Esophagus squamous epithelium (tissue), 5 donors: Measurements from ENCODE around the gene SRSF5. TPM values are rescaled to one million over a fixed set of nuclear protein-coding genes. Genes with fewer than 3 reads are reported as not detected.

Experiments
- DNase-seq: peaks from one replicate; lab custom pipeline; 2025; lab: John Stamatoyannopoulos, UW
- H3K27ac ChIP-seq, 4 donors: fragments of 200-600 bp; sonication (generic); one replicate each; pipeline ENCODE4 v1.5.1; 2016 to 2019; ENCODE audit warnings: mild to moderate bottlenecking in 1 of 4
- H3K27me3 ChIP-seq, 4 donors: fragments of 200-600 bp; sonication (generic); 1 replicate in 3 of 4; 2 replicates in 1 of 4; pipeline versions ENCODE4 v1.5.1 to v1.6.0; 2017 to 2021; ENCODE audit warnings: antibody characterized with exemption in 1 of 4
- H3K36me3 ChIP-seq, 3 donors: fragments of 200-600 bp; sonication (generic); one replicate each; pipeline ENCODE4 v1.5.1; 2016 to 2019
- H3K4me1 ChIP-seq, 3 donors: fragments of 200-600 bp; sonication (generic); one replicate each; pipeline ENCODE4 v1.5.1; 2017 to 2019
- H3K4me3 ChIP-seq, 4 donors: fragments of 200-600 bp; sonication (generic); 1 replicate in 3 of 4; 2 replicates in 1 of 4; pipeline ENCODE4 v1.5.1; 2016 to 2019; ENCODE audit warnings: mild to moderate bottlenecking in 2 of 4, moderate library complexity in 1 of 4
- H3K9me3 ChIP-seq, 3 donors: fragments of 200-600 bp; sonication (generic); one replicate each; pipeline ENCODE4 v1.5.1; 2016 to 2019
- POLR2A ChIP-seq, 4 donors: fragments of 450-650 bp; IDR thresholded peaks; one replicate each; pipeline ENCODE4 v1.6.1; 2017; ENCODE audit warnings: antibody characterized with exemption in 4 of 4, mild to moderate bottlenecking in 4 of 4, moderate library complexity in 3 of 4
- WGBS, 2 donors: methylation state at CpG; one replicate each; pipeline ENCODE4 v1.1.5; 2018; 5-methylcytosine and 5-hydroxymethylcytosine counted together
- intact Hi-C: fragments of 100-400 bp; cut with DNase I; formaldehyde crosslinking; loops from one replicate; pipeline ENCODE4 v1.15.0; 2022
- total RNA-seq, 4 donors: library from RNA; depleted of rRNA; stranded (reverse); fragments of >200 nt; gene quantifications; one replicate each; pipeline ENCODE4 v1.1.0, GENCODE V29; 2016
- TF ChIP-seq, protein P1 (sequence below), 6 experiments: fragments of 450-650 bp in 4 of 6; fragments of 200-600 bp in 2 of 6; sonication (generic) in 2 of 6; IDR thresholded peaks; one replicate each; pipeline ENCODE4 v1.5.1; 2016 to 2019; ENCODE audit warnings: antibody characterized with exemption in 6 of 6, mild to moderate bottlenecking in 4 of 6, moderate library complexity in 4 of 6
- donor health status: DM: yes; HTN: yes; CAD: no.

SRSF5 gene
- total RNA-seq, 4 donors from 2014 or later = 94.3 to 382 (median 173) TPM

DNA sequence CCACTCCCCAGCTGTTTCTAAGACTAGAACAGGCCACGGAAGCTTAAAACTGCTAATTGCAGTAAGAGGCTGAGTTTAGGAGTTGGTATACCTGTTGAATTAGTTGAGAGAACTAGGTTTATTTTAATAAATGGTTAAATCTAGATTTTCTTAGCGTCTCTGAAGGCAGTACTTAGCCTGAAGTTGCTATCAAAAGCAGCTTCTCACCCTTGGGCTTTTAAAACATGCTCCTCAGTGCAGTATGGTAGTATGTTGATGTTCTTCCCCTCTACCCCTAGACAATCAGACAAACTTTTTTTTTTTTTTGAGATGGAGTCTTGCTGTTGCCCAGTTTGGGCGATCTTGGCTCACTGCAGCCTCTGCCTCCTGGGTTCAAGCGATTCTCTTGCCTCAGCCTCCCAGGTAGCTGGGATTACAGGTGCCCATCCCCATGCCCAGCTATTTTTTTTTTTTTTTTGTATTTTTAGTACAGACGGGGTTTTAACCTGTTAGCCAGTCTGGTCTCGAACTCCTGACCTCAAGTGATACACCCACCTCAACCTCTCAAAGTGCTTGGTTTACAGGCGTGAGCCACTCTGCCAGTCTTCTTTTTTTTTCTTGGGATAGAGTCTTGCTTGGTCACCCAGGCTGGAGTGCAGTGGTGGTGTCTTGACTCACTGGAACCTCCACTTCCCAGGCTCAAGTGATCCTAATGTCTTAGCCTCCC, 6.8 kb downstream of the SRSF5 start:
- no peak for DNase-seq
- no peak overlapping the region for H3K4me3 ChIP-seq
- peaks cover 21 to 100% (median 55%) of the 10 kb centered on the region in 3 donors for H3K36me3 ChIP-seq
- WGBS, 2 donors = 89 to 90% methylated on average over 7 of the region's 7 CpGs
- H3K9me3 ChIP-seq = no peaks in the 10 kb centered on the region
- TF ChIP-seq POLR2A (IDR thresholded peaks at IDR 0.05) = no peak
- TF ChIP-seq, protein P1, sequence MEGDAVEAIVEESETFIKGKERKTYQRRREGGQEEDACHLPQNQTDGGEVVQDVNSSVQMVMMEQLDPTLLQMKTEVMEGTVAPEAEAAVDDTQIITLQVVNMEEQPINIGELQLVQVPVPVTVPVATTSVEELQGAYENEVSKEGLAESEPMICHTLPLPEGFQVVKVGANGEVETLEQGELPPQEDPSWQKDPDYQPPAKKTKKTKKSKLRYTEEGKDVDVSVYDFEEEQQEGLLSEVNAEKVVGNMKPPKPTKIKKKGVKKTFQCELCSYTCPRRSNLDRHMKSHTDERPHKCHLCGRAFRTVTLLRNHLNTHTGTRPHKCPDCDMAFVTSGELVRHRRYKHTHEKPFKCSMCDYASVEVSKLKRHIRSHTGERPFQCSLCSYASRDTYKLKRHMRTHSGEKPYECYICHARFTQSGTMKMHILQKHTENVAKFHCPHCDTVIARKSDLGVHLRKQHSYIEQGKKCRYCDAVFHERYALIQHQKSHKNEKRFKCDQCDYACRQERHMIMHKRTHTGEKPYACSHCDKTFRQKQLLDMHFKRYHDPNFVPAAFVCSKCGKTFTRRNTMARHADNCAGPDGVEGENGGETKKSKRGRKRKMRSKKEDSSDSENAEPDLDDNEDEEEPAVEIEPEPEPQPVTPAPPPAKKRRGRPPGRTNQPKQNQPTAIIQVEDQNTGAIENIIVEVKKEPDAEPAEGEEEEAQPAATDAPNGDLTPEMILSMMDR (IDR thresholded peaks at IDR 0.05) = no peak
- intact Hi-C loops = no loop called here
- peaks cover 4 to 61% (median 21%) of the 10 kb centered on the region in 3 donors for H3K4me1 ChIP-seq
- no peaks in the 10 kb centered on the region for H3K27me3 ChIP-seq
- no peak overlapping the region for H3K27ac ChIP-seq

DNA sequence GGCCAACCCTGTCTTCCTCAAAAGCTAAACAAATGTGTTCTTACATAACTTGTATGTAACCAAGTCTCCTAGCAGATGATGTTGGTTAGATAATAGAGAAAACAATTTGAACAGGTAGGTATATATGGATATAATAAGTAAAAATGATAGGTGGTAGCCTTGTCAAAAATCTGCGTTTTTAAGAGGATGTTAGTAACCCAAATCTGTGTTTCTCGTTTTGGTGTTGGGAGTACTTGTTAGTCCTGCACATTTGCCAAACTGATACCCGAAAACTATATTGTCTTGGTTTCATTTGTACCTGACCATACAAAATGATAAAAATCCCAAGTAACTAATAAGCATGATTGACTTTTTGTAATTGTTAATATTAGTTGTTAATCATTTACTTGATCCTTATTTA, 8.1 kb downstream of the SRSF5 start:
- Histone ChIP-seq H3K27me3 (no peaks in the 10 kb centered on the region), H3K36me3 (peaks cover 12 to 100% (median 47%) of the 10 kb centered on the region in 3 donors), H3K27ac (no peak overlapping the region), H3K4me3 (no peak overlapping the region), H3K9me3 (no peaks in the 10 kb centered on the region), H3K4me1 (peaks cover 0 to 48% (median 10%) of the 10 kb centered on the region in 3 donors)
- DNase-seq = no peak
- WGBS, 2 donors = 75 to 83% methylated on average over 3 of the region's 3 CpGs
- TF ChIP-seq, protein P1 (IDR thresholded peaks at IDR 0.05) = no peak
- TF ChIP-seq POLR2A (IDR thresholded peaks at IDR 0.05) = no peak
- intact Hi-C loops = no loop called here

DNA sequence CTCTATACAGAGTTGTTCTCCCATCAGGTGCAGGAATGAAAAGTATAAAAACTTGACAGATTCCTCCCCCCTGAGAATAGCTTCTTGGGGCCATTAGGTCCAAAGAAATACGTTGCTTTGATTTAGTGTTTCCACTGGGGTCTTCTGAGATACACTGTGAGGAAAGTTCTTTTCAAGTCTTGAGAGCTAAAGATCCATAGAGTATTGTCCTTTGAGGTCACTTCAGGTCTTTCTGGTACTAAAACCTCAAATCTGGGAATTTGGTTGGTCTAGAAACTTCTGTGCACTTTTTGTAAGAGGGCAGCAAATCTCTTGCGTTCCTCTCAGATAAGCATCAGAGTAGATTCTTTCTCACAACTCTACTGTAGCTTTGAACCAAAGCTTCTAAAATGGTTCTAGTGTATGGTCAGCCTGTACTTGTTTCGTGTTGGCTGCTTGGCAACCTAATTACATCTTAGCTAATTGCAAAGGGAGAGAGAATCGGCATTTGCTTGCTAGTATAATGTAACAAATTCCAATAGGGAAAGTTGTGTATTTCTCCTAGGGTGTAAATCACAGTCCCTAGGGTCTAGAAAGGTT, 10.0 kb downstream of the SRSF5 start:
- Histone ChIP-seq H3K27ac (no peak overlapping the region), H3K27me3 (no peaks in the 10 kb centered on the region), H3K4me1 (peaks cover 0 to 28% (median 0%) of the 10 kb centered on the region in 3 donors), H3K9me3 (no peaks in the 10 kb centered on the region), H3K36me3 (peaks cover 0 to 93% (median 33%) of the 10 kb centered on the region in 3 donors), H3K4me3 (no peak overlapping the region)
- 88 to 93% methylated on average over 4 of the region's 4 CpGs for WGBS, 2 donors
- intact Hi-C loops = no loop called here
- DNase-seq = no peak
- TF ChIP-seq, protein P1 (IDR thresholded peaks at IDR 0.05) = no peak
- TF ChIP-seq POLR2A (IDR thresholded peaks at IDR 0.05) = no peak

DNA sequence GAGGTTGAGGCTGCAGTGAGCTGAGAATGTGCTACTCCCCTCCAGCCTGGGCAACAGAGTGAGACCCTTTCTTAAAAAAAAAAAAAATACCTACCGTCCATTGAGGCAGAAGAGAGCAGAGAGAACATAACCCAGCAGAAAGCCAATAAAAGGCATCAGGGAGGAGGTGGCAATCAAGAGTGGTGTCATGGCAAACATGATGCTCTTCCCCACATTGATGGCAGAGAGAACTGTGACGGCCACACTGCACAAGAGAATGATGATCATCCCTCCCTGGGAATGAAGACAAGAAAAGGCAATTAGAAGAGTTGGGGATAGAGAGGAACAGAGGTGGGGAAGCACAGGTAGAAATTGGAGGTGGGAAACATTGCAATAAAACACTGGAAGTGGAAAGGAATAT, 12.1 kb downstream of the SRSF5 start:
- intact Hi-C loops = no loop called here
- peaks cover 0 to 14% (median 0%) of the 10 kb centered on the region in 3 donors for H3K4me1 ChIP-seq
- H3K27ac ChIP-seq = no peak overlapping the region
- peaks cover 0 to 72% (median 15%) of the 10 kb centered on the region in 3 donors for H3K36me3 ChIP-seq
- no peaks in the 10 kb centered on the region for H3K9me3 ChIP-seq
- TF ChIP-seq, protein P1 (IDR thresholded peaks at IDR 0.05) = no peak
- TF ChIP-seq POLR2A (IDR thresholded peaks at IDR 0.05) = no peak
- WGBS, 2 donors = 80% methylated on average over 2 of the region's 2 CpGs
- no peak overlapping the region for H3K4me3 ChIP-seq
- H3K27me3 ChIP-seq = no peaks in the 10 kb centered on the region
- no peak for DNase-seq

DNA sequence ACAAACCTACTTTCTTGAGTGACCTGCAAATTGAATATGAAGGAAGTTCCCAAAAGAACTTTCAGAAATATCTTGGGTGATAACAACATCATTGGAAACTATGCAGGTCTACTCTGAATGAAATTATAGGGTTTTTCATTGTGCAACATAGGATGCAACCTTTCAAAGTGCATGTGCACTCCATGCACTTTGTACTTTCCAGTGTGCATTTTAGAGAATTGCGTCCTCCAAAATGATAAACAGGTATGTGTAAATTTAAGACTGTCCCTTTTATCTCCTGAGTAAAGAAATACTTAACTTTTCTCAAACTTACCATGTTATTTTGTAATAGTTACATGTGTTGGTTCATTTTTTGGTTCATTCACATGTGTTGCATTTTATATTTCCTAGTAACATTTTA, 13.2 kb downstream of the SRSF5 start:
- Histone ChIP-seq H3K36me3 (peaks cover 0 to 62% (median 6%) of the 10 kb centered on the region in 3 donors), H3K27me3 (no peaks in the 10 kb centered on the region), H3K27ac (no peak overlapping the region), H3K4me3 (no peak overlapping the region), H3K4me1 (peaks cover 0 to 14% (median 0%) of the 10 kb centered on the region in 3 donors), H3K9me3 (no peaks in the 10 kb centered on the region)
- TF ChIP-seq, protein P1 (IDR thresholded peaks at IDR 0.05) = no peak
- TF ChIP-seq POLR2A (IDR thresholded peaks at IDR 0.05) = no peak
- WGBS, 2 donors = 95 to 97% methylated on average over 1 of the region's 1 CpG
- intact Hi-C loops = no loop called here
- DNase-seq = no peak
